NT2/D1 (cell line): ENCODE results near the gene IRAK2.
A peak's percentile ranks its signal among the peaks of the same experiment; 100 is the strongest.

ENCODE experiments used
- DNase-seq: peaks from one replicate; pipeline ENCODE4 v3.0.0-alpha.2; 2011; ENCODE audit warnings: low read depth, low spot score
- H3K27me3 ChIP-seq: 2 replicates; pipeline ENCODE4 v1.6.0; 2011; ENCODE audit warnings: mild to moderate bottlenecking; ENCODE audit not compliant: insufficient read length, insufficient read depth
- H3K36me3 ChIP-seq: 2 replicates; pipeline ENCODE4 v1.6.1; 2011; ENCODE audit warnings: mild to moderate bottlenecking, low read length, mixed read lengths; ENCODE audit not compliant: insufficient read depth, insufficient read length
- H3K4me1 ChIP-seq: 2 replicates; pipeline ENCODE4 v1.5.1; 2011; ENCODE audit not compliant: insufficient read depth, insufficient read length
- H3K4me3 ChIP-seq: 2 replicates; pipeline ENCODE4 v1.5.1; 2011; ENCODE audit warnings: low read depth; ENCODE audit not compliant: insufficient read length
- H3K9ac ChIP-seq: 2 replicates; pipeline ENCODE4 v1.6.0; 2011; ENCODE audit warnings: low read depth; ENCODE audit not compliant: insufficient read length
- H3K9me3 ChIP-seq: 2 replicates; pipeline ENCODE4 v1.5.1; 2011; ENCODE audit warnings: mild to moderate bottlenecking, low read length; ENCODE audit not compliant: insufficient read depth
- SUZ12 ChIP-seq: IDR thresholded peaks from 2 replicates; pipeline ENCODE4 v1.6.1; 2011; ENCODE audit not compliant: insufficient read length, insufficient read depth; ENCODE audit errors: extremely low read depth
- YY1 ChIP-seq: IDR thresholded peaks from 2 replicates; pipeline ENCODE4 v1.6.1; 2011; ENCODE audit not compliant: insufficient read length, insufficient read depth
- ZNF274 ChIP-seq: IDR thresholded peaks from 2 replicates; pipeline ENCODE4 v1.6.1; 2011; ENCODE audit warnings: mild to moderate bottlenecking, low read depth, low read length

The IRAK2 gene

GRCh38 chr3:10251006-10251405 lies 86.3 kb downstream of the IRAK2 start:
- no peak for TF ChIP-seq YY1
- H3K9ac ChIP-seq, result peak overlapping the region; percentile 17
- H3K9me3 ChIP-seq, result peaks cover 16% of the 10 kb centered on the region
- H3K27me3 ChIP-seq, result no peaks in the 10 kb centered on the region
- no peak overlapping the region for H3K4me3 ChIP-seq
- H3K4me1 ChIP-seq, result peaks cover 2% of the 10 kb centered on the region
- peaks cover 47% of the 10 kb centered on the region for H3K36me3 ChIP-seq
- DNase-seq, result no peak

GRCh38 chr3:10253731-10254130 lies 89.0 kb downstream of the IRAK2 start:
- Histone ChIP-seq H3K4me3 (no peak overlapping the region), H3K4me1 (peaks cover 2% of the 10 kb centered on the region)

GRCh38 chr3:10255835-10256234 lies 91.1 kb downstream of the IRAK2 start:
- H3K4me3 ChIP-seq, result no peak overlapping the region
- no peak overlapping the region for H3K9ac ChIP-seq
- TF ChIP-seq ZNF274, result no peak
- no peak for TF ChIP-seq YY1
- TF ChIP-seq SUZ12, result no peak
- H3K36me3 ChIP-seq, result peaks cover 72% of the 10 kb centered on the region
- no peak for DNase-seq
- H3K9me3 ChIP-seq, result no peaks in the 10 kb centered on the region
- H3K4me1 ChIP-seq, result peaks cover 2% of the 10 kb centered on the region
- H3K27me3 ChIP-seq, result no peaks in the 10 kb centered on the region

More at GRCh38 chr3:10253731-10254130, 89.0 kb downstream of the IRAK2 start:
- no peaks in the 10 kb centered on the region for H3K27me3 ChIP-seq
- H3K9ac ChIP-seq, result no peak overlapping the region
- no peak for TF ChIP-seq YY1
- no peak for TF ChIP-seq SUZ12
- no peak for TF ChIP-seq ZNF274
- H3K9me3 ChIP-seq, result no peaks in the 10 kb centered on the region
- peaks cover 59% of the 10 kb centered on the region for H3K36me3 ChIP-seq
- DNase-seq, result no peak

GRCh38 chr3:10259036-10259435 lies 94.3 kb downstream of the IRAK2 start:
- DNase-seq, result no peak
- Histone ChIP-seq H3K4me1 (peaks cover under 1% of the 10 kb centered on the region), H3K9me3 (no peaks in the 10 kb centered on the region), H3K36me3 (peaks cover 57% of the 10 kb centered on the region), H3K9ac (no peak overlapping the region), H3K4me3 (no peak overlapping the region), H3K27me3 (no peaks in the 10 kb centered on the region)
- no peak for TF ChIP-seq ZNF274

- Histone ChIP-seq H3K4me1 (peaks cover 2% of the 10 kb centered on the region), H3K4me3 (no peak overlapping the region), H3K27me3 (no peaks in the 10 kb centered on the region), H3K9me3 (no peaks in the 10 kb centered on the region), H3K9ac (no peak overlapping the region), H3K36me3 (peaks cover 52% of the 10 kb centered on the region)
- no peak for TF ChIP-seq SUZ12
- TF ChIP-seq ZNF274, result no peak
- no peak for TF ChIP-seq YY1
- no peak for DNase-seq
Measured at GRCh38 chr3:10259798-10260197, 95.1 kb downstream of the IRAK2 start.

GRCh38 chr3:10260211-10260701 lies 95.5 kb downstream of the IRAK2 start:
- Histone ChIP-seq H3K9ac (no peak overlapping the region), H3K36me3 (peaks cover 49% of the 10 kb centered on the region), H3K9me3 (no peaks in the 10 kb centered on the region), H3K27me3 (no peaks in the 10 kb centered on the region), H3K4me3 (no peak overlapping the region), H3K4me1 (peaks cover 2% of the 10 kb centered on the region)
- TF ChIP-seq ZNF274 (no peak), SUZ12 (no peak), YY1 (no peak)
- no peak for DNase-seq

- no peak overlapping the region for H3K4me3 ChIP-seq
- peaks cover 50% of the 10 kb centered on the region for H3K36me3 ChIP-seq
- H3K9me3 ChIP-seq, result no peaks in the 10 kb centered on the region
- H3K9ac ChIP-seq, result no peak overlapping the region
- H3K4me1 ChIP-seq, result peaks cover 2% of the 10 kb centered on the region
- H3K27me3 ChIP-seq, result no peaks in the 10 kb centered on the region
- DNase-seq, result no peak
- no peak for TF ChIP-seq SUZ12
- no peak for TF ChIP-seq ZNF274
- TF ChIP-seq YY1, result no peak
Measured at GRCh38 chr3:10262027-10262426, 97.3 kb downstream of the IRAK2 start.
